ENCODE results near the gene MAPKAP1. TPM values are rescaled to one million over a fixed set of nuclear protein-coding genes. Genes with fewer than 3 reads are reported as not detected.
A peak's percentile ranks its signal among the peaks of the same experiment; 100 is the strongest.

Gene MAPKAP1
- total RNA-seq, 2 donors from 2014 or later = 83.7 to 91.8 TPM

DNA sequence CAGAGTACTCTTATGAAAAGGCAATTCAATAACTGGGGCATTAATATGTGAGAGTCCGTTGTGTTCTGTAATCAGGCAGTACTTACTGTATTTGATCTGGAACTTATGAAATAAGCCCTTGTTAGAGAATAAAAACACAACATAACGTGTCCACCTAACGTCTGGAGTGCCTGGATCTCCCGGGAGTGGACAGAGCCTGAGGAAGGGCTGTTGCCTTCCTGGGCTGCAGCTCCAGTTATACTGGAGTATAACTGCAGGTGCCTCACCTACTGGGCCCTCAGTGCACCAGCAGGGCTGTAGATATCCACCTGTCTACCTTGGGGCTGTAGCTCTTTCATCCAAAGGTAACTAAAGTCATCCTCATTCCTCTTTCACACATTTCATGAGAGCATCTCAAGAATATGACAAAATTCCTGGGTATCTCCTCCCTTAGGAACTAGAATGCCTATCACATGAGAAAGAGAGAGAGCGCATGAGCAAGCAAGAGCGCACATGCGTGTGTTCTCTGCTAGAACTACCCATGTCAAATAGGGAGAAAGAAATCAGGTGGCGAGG lies 245.3 kb downstream of the MAPKAP1 start:
- TF ChIP-seq, protein P1, sequence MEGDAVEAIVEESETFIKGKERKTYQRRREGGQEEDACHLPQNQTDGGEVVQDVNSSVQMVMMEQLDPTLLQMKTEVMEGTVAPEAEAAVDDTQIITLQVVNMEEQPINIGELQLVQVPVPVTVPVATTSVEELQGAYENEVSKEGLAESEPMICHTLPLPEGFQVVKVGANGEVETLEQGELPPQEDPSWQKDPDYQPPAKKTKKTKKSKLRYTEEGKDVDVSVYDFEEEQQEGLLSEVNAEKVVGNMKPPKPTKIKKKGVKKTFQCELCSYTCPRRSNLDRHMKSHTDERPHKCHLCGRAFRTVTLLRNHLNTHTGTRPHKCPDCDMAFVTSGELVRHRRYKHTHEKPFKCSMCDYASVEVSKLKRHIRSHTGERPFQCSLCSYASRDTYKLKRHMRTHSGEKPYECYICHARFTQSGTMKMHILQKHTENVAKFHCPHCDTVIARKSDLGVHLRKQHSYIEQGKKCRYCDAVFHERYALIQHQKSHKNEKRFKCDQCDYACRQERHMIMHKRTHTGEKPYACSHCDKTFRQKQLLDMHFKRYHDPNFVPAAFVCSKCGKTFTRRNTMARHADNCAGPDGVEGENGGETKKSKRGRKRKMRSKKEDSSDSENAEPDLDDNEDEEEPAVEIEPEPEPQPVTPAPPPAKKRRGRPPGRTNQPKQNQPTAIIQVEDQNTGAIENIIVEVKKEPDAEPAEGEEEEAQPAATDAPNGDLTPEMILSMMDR (IDR thresholded peaks at IDR 0.05) = no peak
- no peak for TF ChIP-seq POLR2A (IDR thresholded peaks at IDR 0.05)
- Histone ChIP-seq H3K9me3 (no peaks in the 10 kb centered on the region), H3K4me3 (no peak overlapping the region), H3K4me1 (no peaks in the 10 kb centered on the region), H3K36me3 (replicated peaks in 1 of 2; ENCODE audit: insufficient read depth in 1 of 2, low read depth in 2 of 2) (no peaks in the 10 kb centered on the region), H3K27ac (no peak overlapping the region), H3K27me3 (no peaks in the 10 kb centered on the region)
- ATAC-seq (no peak), DNase-seq (no peak)
- WGBS, 2 donors = 84 to 95% methylated on average over 8 of the region's 8 CpGs
- intact Hi-C loops (cut with DNase I) = no loop called here

DNA sequence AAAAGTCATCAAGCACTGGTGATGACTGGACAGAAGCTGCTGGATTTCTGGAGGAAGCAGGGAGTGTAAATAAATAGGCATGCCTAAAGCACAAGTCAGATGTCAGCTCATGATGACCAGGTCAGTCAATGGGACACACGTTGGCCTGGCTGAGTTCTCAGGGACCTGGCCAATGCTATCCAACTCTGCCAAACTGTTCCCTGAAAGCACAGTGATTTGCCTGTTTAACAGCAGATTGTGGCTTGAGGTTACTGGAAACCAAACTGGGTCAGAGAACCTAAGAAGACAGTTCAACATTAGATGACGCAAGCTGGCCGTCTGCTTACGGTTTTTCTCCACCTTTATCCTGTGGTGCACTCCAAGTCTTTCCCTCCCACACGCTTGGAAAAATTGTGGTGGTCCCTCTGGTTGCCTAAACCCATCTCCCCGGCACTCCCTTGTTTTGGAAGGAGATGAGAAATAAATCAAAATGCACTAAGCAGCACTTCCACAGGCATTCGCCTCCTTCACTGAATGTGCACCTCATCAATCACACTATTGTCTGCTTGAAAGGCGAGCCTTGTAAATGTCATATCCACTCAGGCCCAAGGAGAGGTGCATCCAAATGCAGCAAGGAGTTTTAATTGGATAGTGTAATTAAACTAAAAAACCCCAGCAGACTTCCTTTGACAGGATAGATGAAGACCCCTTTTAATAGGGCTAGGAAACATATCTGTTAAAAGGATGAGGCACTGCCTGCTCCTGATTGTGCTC lies 245.9 kb downstream of the MAPKAP1 start:
- Histone ChIP-seq H3K27ac (no peak overlapping the region), H3K4me3 (no peak overlapping the region), H3K9me3 (no peaks in the 10 kb centered on the region), H3K36me3 (replicated peaks in 1 of 2; ENCODE audit: insufficient read depth in 1 of 2, low read depth in 2 of 2) (no peaks in the 10 kb centered on the region), H3K27me3 (no peaks in the 10 kb centered on the region), H3K4me1 (no peaks in the 10 kb centered on the region)
- WGBS, 2 donors = 86 to 91% methylated on average over 8 of the region's 8 CpGs
- intact Hi-C loops (cut with DNase I) = no loop called here
- no peak for TF ChIP-seq POLR2A (IDR thresholded peaks at IDR 0.05)
- TF ChIP-seq, protein P1 (IDR thresholded peaks at IDR 0.05) = no peak
- ATAC-seq = peak; percentile 45
- DNase-seq = peak in 1 of 4 donors; percentile 28

DNA sequence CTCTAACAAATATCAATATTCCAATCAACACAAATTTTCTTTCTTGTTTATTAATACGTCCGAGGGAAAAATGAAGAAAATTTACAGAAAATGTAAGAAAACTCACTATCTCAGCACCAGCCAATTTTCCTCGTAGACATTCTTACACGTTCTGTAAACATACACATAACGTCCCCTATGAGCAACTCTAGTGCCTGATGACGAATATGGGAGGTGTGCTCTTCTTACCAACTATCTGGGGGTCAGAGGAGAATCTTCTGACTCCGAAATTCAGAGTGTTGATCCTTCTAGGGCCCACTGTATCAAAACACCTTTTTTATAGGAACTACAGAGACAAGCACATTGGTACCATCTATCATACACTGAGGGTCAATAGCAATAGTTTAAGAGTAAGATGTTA lies 246.7 kb downstream of the MAPKAP1 start:
- Histone ChIP-seq H3K27me3 (no peaks in the 10 kb centered on the region), H3K36me3 (replicated peaks in 1 of 2; ENCODE audit: insufficient read depth in 1 of 2, low read depth in 2 of 2) (no peaks in the 10 kb centered on the region), H3K9me3 (no peaks in the 10 kb centered on the region), H3K4me3 (no peak overlapping the region), H3K4me1 (no peaks in the 10 kb centered on the region), H3K27ac (no peak overlapping the region)
- ATAC-seq (no peak), DNase-seq (no peak)
- intact Hi-C loops (cut with DNase I) = no loop called here
- WGBS, 2 donors = 97 to 98% methylated on average over 7 of the region's 7 CpGs
- TF ChIP-seq, protein P1 (IDR thresholded peaks at IDR 0.05) = no peak
- TF ChIP-seq POLR2A (IDR thresholded peaks at IDR 0.05) = no peak

DNA sequence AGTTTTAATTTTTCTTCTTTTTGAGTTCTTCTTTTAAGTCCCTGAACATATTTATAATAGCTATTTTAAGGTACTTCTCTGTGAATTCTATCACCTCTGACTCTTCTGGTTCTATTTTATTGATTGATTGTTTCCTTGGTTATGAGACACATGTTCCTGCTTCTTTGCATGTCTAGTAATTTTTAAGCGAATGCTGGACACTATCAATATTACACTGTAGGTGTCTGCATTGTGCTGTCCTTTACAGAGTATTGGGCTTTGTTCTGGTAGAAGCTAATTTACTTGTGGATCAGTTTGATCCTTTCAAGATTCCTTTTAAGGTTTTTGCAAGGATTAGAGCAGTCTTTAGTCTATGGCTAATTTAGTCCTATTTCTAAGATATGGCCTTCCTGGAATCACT lies 249.7 kb downstream of the MAPKAP1 start:
- Histone ChIP-seq H3K27me3 (no peaks in the 10 kb centered on the region), H3K9me3 (no peaks in the 10 kb centered on the region), H3K36me3 (replicated peaks in 1 of 2; ENCODE audit: insufficient read depth in 1 of 2, low read depth in 2 of 2) (no peaks in the 10 kb centered on the region), H3K27ac (no peak overlapping the region), H3K4me1 (no peaks in the 10 kb centered on the region), H3K4me3 (no peak overlapping the region)
- no peak for TF ChIP-seq POLR2A (IDR thresholded peaks at IDR 0.05)
- TF ChIP-seq, protein P1 (IDR thresholded peaks at IDR 0.05) = no peak
- WGBS, 2 donors = 96 to 100% methylated on average over 1 of the region's 1 CpG
- ATAC-seq (no peak), DNase-seq (no peak)
- intact Hi-C loops (cut with DNase I) = no loop called here

DNA sequence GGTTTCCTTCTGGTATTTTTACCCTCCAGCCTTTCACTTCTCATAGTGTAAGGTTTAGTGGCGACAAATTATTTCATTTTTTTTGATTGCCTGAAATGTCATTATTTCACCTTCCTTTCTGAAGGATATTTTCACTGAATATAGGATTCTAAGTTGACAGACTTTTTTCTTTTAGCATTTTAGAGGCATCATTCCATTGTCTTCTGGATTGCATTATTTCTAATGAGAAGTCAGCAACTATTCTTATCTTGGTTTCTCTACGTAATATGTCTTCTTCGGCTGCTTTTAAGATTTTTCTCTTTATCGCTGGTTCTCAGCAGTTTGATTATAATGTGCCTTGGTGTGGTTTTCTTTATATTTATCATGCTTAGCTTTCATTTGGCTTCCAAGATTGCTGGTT lies 251.1 kb downstream of the MAPKAP1 start:
- no peak overlapping the region for H3K27ac ChIP-seq
- H3K27me3 ChIP-seq = no peaks in the 10 kb centered on the region
- no peak for DNase-seq
- no peak overlapping the region for H3K4me3 ChIP-seq
- no peaks in the 10 kb centered on the region for H3K4me1 ChIP-seq
- WGBS, 2 donors = 89 to 95% methylated on average over 4 of the region's 4 CpGs
- H3K9me3 ChIP-seq = no peaks in the 10 kb centered on the region
- no peaks in the 10 kb centered on the region for H3K36me3 ChIP-seq (replicated peaks in 1 of 2; ENCODE audit: insufficient read depth in 1 of 2, low read depth in 2 of 2)
- TF ChIP-seq, protein P1 (IDR thresholded peaks at IDR 0.05) = no peak
- no peak for TF ChIP-seq POLR2A (IDR thresholded peaks at IDR 0.05)
- ATAC-seq = no peak
- intact Hi-C loops (cut with DNase I) = no loop called here
